ENCODE results near the gene HYCC1.

DNA sequence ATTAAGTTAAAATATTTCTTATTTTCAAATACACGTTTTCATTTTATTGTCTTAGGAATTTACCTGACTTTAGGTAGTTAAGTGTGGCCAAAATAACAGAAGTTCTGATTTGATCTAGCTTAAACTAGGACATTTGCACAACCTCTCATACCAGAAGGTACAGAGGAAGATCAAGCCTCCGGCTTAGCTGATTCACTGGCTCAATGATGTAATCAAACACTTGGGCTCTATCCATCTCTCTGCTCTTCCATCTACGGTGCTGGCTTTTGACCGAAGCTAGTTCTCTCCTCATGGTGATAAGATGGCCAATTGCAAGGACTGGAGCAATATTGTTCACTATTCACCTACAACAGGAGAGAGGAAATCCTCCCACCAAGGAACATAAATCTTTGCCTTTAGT, 12.2 kb upstream of the HYCC1 start:
- TF ChIP-seq, protein P1, sequence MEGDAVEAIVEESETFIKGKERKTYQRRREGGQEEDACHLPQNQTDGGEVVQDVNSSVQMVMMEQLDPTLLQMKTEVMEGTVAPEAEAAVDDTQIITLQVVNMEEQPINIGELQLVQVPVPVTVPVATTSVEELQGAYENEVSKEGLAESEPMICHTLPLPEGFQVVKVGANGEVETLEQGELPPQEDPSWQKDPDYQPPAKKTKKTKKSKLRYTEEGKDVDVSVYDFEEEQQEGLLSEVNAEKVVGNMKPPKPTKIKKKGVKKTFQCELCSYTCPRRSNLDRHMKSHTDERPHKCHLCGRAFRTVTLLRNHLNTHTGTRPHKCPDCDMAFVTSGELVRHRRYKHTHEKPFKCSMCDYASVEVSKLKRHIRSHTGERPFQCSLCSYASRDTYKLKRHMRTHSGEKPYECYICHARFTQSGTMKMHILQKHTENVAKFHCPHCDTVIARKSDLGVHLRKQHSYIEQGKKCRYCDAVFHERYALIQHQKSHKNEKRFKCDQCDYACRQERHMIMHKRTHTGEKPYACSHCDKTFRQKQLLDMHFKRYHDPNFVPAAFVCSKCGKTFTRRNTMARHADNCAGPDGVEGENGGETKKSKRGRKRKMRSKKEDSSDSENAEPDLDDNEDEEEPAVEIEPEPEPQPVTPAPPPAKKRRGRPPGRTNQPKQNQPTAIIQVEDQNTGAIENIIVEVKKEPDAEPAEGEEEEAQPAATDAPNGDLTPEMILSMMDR (IDR thresholded peaks at IDR 0.05) = no peak
- TF ChIP-seq ZFX (IDR thresholded peaks at IDR 0.05; ENCODE audit: borderline replicate concordance) = no peak

All from 22Rv1 (cell line).